ENCODE results near the gene TNFAIP8. TPM values are rescaled to one million over a fixed set of nuclear protein-coding genes. Genes with fewer than 3 reads are reported as not detected.

The TNFAIP8 gene
- total and polyA plus RNA-seq, 2 of the 13 experiments (the other 11 are each of a cell fraction or from before 2014, with no cell fraction given) = 6.4 to 11.2 TPM

DNA sequence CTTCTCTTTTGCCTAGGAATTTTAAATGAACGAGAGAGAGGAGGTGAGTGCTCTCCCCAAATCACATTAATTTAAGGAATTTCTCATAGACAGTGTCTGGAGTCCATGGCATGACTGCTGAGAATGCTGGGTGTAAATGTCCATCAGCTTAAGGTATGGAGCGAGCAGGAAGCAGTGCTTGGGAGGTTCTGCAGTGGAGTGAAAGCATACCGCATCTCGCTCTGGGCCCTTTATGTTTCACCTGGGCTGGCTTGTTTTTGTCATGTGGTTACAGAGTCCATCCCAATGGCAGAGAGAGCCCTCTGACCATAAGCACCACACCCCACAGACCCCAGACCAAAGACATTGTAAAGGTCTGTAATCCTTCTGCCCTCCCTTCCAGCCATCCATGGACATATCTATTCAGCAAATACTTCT, 20.6 kb upstream of the TNFAIP8 start (continued):
- TF ChIP-seq ZNF503 (CRISPR knock-in tag; IDR thresholded peaks at IDR 0.05) (no peak), ATF7-NPFF (CRISPR knock-in tag; IDR thresholded peaks at IDR 0.05; ENCODE audit: low read depth) (no peak), PHF20 (CRISPR knock-in tag; IDR thresholded peaks at IDR 0.05) (no peak), SNRNP70 (IDR thresholded peaks at IDR 0.05; ENCODE audit: low read depth, low read length) (no peak), HOXA5 (CRISPR knock-in tag; IDR thresholded peaks at IDR 0.05) (no peak), NCOA1 (CRISPR knock-in tag; IDR thresholded peaks at IDR 0.05) (no peak), ZNF501 (CRISPR knock-in tag; IDR thresholded peaks at IDR 0.05) (no peak), THAP11 (CRISPR knock-in tag; IDR thresholded peaks at IDR 0.05) (no peak)

DNA sequence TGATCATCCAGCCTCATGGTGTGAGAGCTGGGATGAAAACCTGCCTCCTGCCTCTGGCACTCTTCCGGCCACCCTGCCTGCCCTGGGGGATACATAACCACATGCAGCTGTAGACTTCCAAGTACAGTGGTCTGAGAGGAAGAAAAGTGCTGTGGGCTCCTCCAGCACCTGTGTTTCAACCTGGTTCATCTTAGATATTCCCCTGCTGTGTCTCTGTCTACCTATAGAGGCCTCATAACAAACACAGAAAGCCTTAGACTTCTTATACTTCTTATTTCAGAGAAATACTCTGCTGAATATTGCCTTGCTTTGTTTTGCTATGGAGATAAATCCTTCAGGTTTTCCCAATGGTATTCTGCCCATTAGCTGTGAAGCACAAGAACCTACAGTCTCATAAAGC, 19.6 kb upstream of the TNFAIP8 start:
- Histone ChIP-seq H3K36me3 (replicated peaks in 1 of 2; ENCODE audit: control insufficient read depth in 1 of 2, insufficient read depth in 2 of 2, low read length in 2 of 2) (no peaks in the 10 kb centered on the region), H2AFZ (ENCODE audit: low read length) (no peak overlapping the region), H3K27me3 (ENCODE audit: control insufficient read depth in 1 of 2, insufficient read depth in 2 of 2, low read length in 2 of 2) (no peaks in the 10 kb centered on the region), H3K9me3 (ENCODE audit: low read length) (no peaks in the 10 kb centered on the region), H3K4me2 (ENCODE audit: low read depth, low read length) (no peak overlapping the region), H3K79me2 (ENCODE audit: insufficient read depth, low read length) (no peaks in the 10 kb centered on the region), H3K27ac (ENCODE audit: extremely low read length, insufficient read depth, low read length) (no peak overlapping the region), H4K20me1 (ENCODE audit: insufficient read depth, low read length) (no peaks in the 10 kb centered on the region), H3K4me3 (replicated peaks in 1 of 3; ENCODE audit: insufficient read depth in 1 of 3, low read depth in 2 of 3, low read length in 3 of 3) (no peak overlapping the region), H3K4me1 (ENCODE audit: insufficient read depth, low read length) (peaks cover 13% of the 10 kb centered on the region), H3K9ac (ENCODE audit: insufficient read depth, low read depth, low read length) (no peak overlapping the region)
- ChIA-PET CTCF (ENCODE audit: low intra/inter-chr PET ratio, low total read pairs) (no interaction called here), POLR2A (no interaction called here)
- no TSS peak for BruUV-seq (replicated peaks)
- DNase-seq (ENCODE audit: low spot score) = no peak
- WGBS (ENCODE audit: low lambda C conversion rate) = 100% methylated on average over 1 of the region's 1 CpG
- TF ChIP-seq XRCC5 (optimal IDR thresholded peaks at IDR 0.05; ENCODE audit: low read length) = no peak
- TF ChIP-seq EZH2 (conservative IDR thresholded peaks at IDR 0.05; ENCODE audit: low read depth, low read length) = no peak
- no peak for TF ChIP-seq KLF15 (CRISPR knock-in tag; IDR thresholded peaks at IDR 0.05; ENCODE audit: borderline replicate concordance)
- TF ChIP-seq ZNF615 (CRISPR knock-in tag; IDR thresholded peaks at IDR 0.05; ENCODE audit: borderline replicate concordance) = no peak
- TF ChIP-seq ZBTB3 (CRISPR knock-in tag; IDR thresholded peaks at IDR 0.05; ENCODE audit: borderline replicate concordance, low read depth) = no peak
- TF ChIP-seq ZNF143 (CRISPR knock-in tag; IDR thresholded peaks at IDR 0.05) = no peak
- in situ Hi-C loops (cut with HindIII; ENCODE audit: extremely low pct_ligation_motif_present, low pct_unique_long_range_greater_than_20kb) (no loop called here), intact Hi-C loops (cut with micrococcal nuclease; ENCODE audit: unreplicated experiment) (no loop called here)
- FAIRE-seq = no peak
- ATAC-seq = no peak

Data from HepG2 (cell line).